ENCODE measurements around the gene SUN3. TPM values are rescaled to one million over a fixed set of nuclear protein-coding genes. Genes with fewer than 3 reads are reported as not detected.

The SUN3 gene
- total and polyA plus RNA-seq, 9 of the 15 experiments (the other 6 are each of a cell fraction or from before 2014, with no cell fraction given), result 0.04 to 0.06 TPM; not detected in 7

DNA sequence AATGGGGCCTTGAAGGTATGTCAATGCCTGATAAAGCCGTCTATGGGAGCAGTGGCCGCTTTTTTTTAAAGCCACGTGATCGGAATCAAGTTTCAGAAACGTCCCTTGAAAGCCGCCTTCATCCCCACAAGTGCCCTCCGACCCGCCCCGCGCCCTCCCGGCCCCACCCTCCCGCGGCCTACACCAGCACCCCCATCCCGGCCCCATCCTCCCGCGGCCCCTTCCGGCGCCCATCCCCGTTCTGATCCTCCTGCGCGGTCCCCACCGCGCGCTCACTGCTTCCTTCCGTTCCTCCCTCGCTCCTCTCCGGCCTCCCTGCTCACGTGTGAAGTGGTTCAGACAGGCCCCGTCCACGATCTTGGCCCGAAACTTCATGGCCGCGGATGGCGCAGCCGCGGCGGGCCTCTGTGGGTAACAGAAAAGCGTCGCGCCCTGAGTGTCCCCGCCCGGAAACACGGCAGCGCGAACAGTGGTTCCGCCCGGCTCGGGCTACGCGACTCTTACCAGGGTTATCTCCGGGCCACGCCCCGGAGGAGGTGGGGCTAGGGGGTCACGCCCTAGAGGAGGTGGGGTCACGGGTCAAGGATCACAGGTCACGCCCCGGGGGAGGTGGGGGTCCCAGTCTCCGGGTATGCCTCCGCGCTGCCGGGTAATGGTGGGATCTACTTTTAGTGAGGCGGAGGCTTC lies 49.6 kb downstream of the SUN3 start, which contains the start of gene HUS1 (continued):
- peak in 1 of 2 experiments; percentile 56 for TF ChIP-seq E2F6 (IDR thresholded peaks at IDR 0.05; ENCODE audit: borderline replicate concordance in 1 of 2, extremely low read depth in 1 of 2, insufficient read depth in 1 of 2, insufficient read length in 1 of 2, low read depth in 1 of 2, low read length in 1 of 2, poor library complexity in 1 of 2, severe bottlenecking in 1 of 2)
- peak; percentile 58 for TF ChIP-seq CC2D1A (IDR thresholded peaks at IDR 0.05)
- peak in 1 of 2 experiments; percentile 73; a peak in 1 of 4 replicates for TF ChIP-seq RCOR1 (IDR thresholded peaks at IDR 0.05; ENCODE audit: borderline replicate concordance in 1 of 2, low read depth in 2 of 2, low read length in 2 of 2)
- TF ChIP-seq ARID3B (CRISPR knock-in tag; IDR thresholded peaks at IDR 0.05; ENCODE audit: borderline replicate concordance), result no peak
- TF ChIP-seq, protein P1, sequence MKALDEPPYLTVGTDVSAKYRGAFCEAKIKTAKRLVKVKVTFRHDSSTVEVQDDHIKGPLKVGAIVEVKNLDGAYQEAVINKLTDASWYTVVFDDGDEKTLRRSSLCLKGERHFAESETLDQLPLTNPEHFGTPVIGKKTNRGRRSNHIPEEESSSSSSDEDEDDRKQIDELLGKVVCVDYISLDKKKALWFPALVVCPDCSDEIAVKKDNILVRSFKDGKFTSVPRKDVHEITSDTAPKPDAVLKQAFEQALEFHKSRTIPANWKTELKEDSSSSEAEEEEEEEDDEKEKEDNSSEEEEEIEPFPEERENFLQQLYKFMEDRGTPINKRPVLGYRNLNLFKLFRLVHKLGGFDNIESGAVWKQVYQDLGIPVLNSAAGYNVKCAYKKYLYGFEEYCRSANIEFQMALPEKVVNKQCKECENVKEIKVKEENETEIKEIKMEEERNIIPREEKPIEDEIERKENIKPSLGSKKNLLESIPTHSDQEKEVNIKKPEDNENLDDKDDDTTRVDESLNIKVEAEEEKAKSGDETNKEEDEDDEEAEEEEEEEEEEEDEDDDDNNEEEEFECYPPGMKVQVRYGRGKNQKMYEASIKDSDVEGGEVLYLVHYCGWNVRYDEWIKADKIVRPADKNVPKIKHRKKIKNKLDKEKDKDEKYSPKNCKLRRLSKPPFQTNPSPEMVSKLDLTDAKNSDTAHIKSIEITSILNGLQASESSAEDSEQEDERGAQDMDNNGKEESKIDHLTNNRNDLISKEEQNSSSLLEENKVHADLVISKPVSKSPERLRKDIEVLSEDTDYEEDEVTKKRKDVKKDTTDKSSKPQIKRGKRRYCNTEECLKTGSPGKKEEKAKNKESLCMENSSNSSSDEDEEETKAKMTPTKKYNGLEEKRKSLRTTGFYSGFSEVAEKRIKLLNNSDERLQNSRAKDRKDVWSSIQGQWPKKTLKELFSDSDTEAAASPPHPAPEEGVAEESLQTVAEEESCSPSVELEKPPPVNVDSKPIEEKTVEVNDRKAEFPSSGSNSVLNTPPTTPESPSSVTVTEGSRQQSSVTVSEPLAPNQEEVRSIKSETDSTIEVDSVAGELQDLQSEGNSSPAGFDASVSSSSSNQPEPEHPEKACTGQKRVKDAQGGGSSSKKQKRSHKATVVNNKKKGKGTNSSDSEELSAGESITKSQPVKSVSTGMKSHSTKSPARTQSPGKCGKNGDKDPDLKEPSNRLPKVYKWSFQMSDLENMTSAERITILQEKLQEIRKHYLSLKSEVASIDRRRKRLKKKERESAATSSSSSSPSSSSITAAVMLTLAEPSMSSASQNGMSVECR (CRISPR knock-in tag; IDR thresholded peaks at IDR 0.05), result peak; percentile 70; the same call in 1 of the 2 replicates
- peak; percentile 71; the same call in 1 of the 2 replicates for TF ChIP-seq POLR2AphosphoS5 (IDR thresholded peaks at IDR 0.05; ENCODE audit: control insufficient read depth, insufficient read depth, low read depth, low read length)
- TF ChIP-seq ZNF224 (CRISPR knock-in tag; IDR thresholded peaks at IDR 0.05), result no peak
- TF ChIP-seq SMAD1 (IDR thresholded peaks at IDR 0.05; ENCODE audit: low read depth, low read length, partially characterized antibody), result peak; percentile 36
- peak; percentile 43 to 45; a peak in 1 of 4 replicates for TF ChIP-seq NONO (IDR thresholded peaks at IDR 0.05; ENCODE audit: low read depth in 2 of 2, low read length in 1 of 2)
- no peak for TF ChIP-seq SMARCC2 (IDR thresholded peaks at IDR 0.05; ENCODE audit: low read depth)
- peak; percentile 87 for TF ChIP-seq ZNF263 (CRISPR knock-in tag; IDR thresholded peaks at IDR 0.05; ENCODE audit: borderline replicate concordance)
- no peak for TF ChIP-seq RUNX1 (IDR thresholded peaks at IDR 0.05; ENCODE audit: low read depth)
- no peak for TF ChIP-seq U2AF2 (optimal IDR thresholded peaks at IDR 0.05; ENCODE audit: low read depth, low read length)
- peak; percentile 76; the same call in 1 of the 2 replicates for TF ChIP-seq ZNF511 (CRISPR knock-in tag; IDR thresholded peaks at IDR 0.05)
- peak; percentile 99 for TF ChIP-seq ZFX (CRISPR knock-in tag; IDR thresholded peaks at IDR 0.05)
- no peak for TF ChIP-seq PKNOX1 (IDR thresholded peaks at IDR 0.05)
- peak; percentile 85 for TF ChIP-seq HCFC1 (IDR thresholded peaks at IDR 0.05; ENCODE audit: low read depth, low read length)
- TF ChIP-seq HMG20A (CRISPR knock-in tag; conservative IDR thresholded peaks at IDR 0.05), result no peak
